Suprapubic skin (tissue), 4 donors: ENCODE data around the gene VDAC1. TPM values are rescaled to one million over a fixed set of nuclear protein-coding genes. Genes with fewer than 3 reads are reported as not detected.
A peak's percentile ranks its signal among the peaks of the same experiment; 100 is the strongest.

ENCODE experiments used
- DNase-seq, 2 donors: peaks; one replicate each; pipeline ENCODE4 v3.0.0-alpha.2; 2019; ENCODE audit warnings: low spot score in 2 of 2
- H3K27ac ChIP-seq: fragments of 200-600 bp; sonication (generic); one replicate; pipeline ENCODE4 v1.5.1; 2019
- H3K27me3 ChIP-seq: fragments of 200-600 bp; sonication (generic); one replicate; pipeline ENCODE4 v1.5.1; 2019
- H3K36me3 ChIP-seq: fragments of 200-600 bp; sonication (generic); one replicate; pipeline ENCODE4 v1.5.1; 2019
- H3K4me1 ChIP-seq: fragments of 200-600 bp; sonication (generic); one replicate; pipeline ENCODE4 v1.5.1; 2019
- H3K4me3 ChIP-seq: fragments of 200-600 bp; sonication (generic); one replicate; pipeline ENCODE4 v1.5.1; 2019; ENCODE audit warnings: mild to moderate bottlenecking
- H3K9me3 ChIP-seq: fragments of 200-600 bp; sonication (generic); one replicate; pipeline ENCODE4 v1.5.1; 2019
- EP300 ChIP-seq: sonication (generic); formaldehyde crosslinking; IDR thresholded peaks from one replicate; pipeline ENCODE4 v1.6.1; 2017; ENCODE audit warnings: antibody characterized with exemption
- POLR2A ChIP-seq, 2 donors: fragments of 450-650 bp; IDR thresholded peaks; one replicate each; pipeline ENCODE4 v1.6.1; 2017; ENCODE audit warnings: antibody characterized with exemption in 2 of 2, mild to moderate bottlenecking in 2 of 2, moderate library complexity in 2 of 2
- POLR2AphosphoS5 ChIP-seq, 3 donors: sonication (generic); formaldehyde crosslinking; IDR thresholded peaks; one replicate each; pipeline ENCODE4 v1.6.1; 2017; ENCODE audit warnings: antibody characterized with exemption in 3 of 3
- WGBS: methylation state at CpG from one replicate; pipeline ENCODE4 v1.1.5; 2018; 5-methylcytosine and 5-hydroxymethylcytosine counted together
- total RNA-seq, 4 donors: library from RNA; depleted of rRNA; stranded (reverse); fragments of >200 nt; gene quantifications; one replicate each; pipeline ENCODE4 v1.1.0, GENCODE V29; 2016
- TF ChIP-seq, protein P1 (sequence below), 2 donors: fragments of 200-600 bp in 1 of 2; fragments of 450-650 bp in 1 of 2; sonication (generic) in 1 of 2; IDR thresholded peaks; one replicate each; pipeline ENCODE4 v1.5.1; 2016 to 2019; ENCODE audit warnings: antibody characterized with exemption in 2 of 2, mild to moderate bottlenecking in 1 of 2, moderate library complexity in 1 of 2

Gene VDAC1, protein sequence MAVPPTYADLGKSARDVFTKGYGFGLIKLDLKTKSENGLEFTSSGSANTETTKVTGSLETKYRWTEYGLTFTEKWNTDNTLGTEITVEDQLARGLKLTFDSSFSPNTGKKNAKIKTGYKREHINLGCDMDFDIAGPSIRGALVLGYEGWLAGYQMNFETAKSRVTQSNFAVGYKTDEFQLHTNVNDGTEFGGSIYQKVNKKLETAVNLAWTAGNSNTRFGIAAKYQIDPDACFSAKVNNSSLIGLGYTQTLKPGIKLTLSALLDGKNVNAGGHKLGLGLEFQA
- total RNA-seq, result 100 to 1,000 TPM; 106 to 194 (median 162) TPM

DNA sequence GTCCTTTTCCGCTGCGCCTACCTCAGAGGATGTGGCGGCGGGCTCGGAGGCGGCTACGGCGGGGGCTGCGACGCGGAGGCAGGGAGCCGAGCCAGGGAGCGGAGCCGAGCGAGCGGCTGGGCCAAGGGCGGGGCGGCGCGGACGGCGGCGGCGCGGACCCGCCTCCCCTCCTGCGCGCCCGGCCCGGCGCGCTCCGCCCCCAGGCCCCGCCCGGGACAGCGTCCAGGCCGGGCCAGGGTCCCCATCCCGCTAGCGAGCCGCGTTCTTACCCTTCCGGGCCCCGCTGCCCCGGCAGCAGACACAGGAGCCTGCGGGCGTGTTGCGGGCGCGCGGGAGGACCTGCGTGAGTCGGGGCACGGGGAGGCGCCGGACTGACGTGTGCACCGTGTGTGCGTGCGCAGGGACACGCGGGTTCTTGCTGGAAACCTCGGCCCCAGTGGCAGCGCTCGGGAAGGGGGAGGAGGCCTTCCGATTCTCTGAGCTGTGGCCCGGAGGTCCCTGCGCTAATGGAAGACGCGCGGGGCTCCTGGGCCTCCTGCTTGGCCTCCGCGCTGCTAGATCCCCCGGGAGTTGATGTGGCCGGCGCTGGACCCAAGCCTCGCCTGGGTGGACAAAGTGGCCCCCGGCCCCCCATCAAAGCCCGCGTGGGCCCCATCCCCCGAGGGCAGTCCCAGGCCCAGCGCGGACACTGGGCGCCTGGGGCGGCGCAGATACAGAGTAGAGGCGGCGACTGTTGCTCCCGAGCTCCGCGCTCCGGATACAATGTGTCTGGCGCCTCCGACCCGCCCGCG, at the start of gene VDAC1:
Gene VDAC1 (minus strand): TSS at position 350 of the 791 bp plus-strand sequence. CDS start 11,963 bp downstream, outside the sequence.
- Histone ChIP-seq H3K27ac (peak within 1 kb of the TSS; percentile 99), H3K36me3 (peaks cover 6% of the 10 kb centered on the region), H3K4me3 (peak within 1 kb of the TSS; percentile 96), H3K4me1 (peaks cover 52% of the 10 kb centered on the region), H3K27me3 (no peaks in the 10 kb centered on the region), H3K9me3 (no peaks in the 10 kb centered on the region)
- 0% methylated on average over 8 of the region's 96 CpGs for WGBS
- TF ChIP-seq POLR2A (IDR thresholded peaks at IDR 0.05) (peak; percentile 44 to 49), POLR2AphosphoS5 (IDR thresholded peaks at IDR 0.05) (peak in 1 of 3 donors; percentile 45), EP300 (no peak)
- TF ChIP-seq, protein P1, sequence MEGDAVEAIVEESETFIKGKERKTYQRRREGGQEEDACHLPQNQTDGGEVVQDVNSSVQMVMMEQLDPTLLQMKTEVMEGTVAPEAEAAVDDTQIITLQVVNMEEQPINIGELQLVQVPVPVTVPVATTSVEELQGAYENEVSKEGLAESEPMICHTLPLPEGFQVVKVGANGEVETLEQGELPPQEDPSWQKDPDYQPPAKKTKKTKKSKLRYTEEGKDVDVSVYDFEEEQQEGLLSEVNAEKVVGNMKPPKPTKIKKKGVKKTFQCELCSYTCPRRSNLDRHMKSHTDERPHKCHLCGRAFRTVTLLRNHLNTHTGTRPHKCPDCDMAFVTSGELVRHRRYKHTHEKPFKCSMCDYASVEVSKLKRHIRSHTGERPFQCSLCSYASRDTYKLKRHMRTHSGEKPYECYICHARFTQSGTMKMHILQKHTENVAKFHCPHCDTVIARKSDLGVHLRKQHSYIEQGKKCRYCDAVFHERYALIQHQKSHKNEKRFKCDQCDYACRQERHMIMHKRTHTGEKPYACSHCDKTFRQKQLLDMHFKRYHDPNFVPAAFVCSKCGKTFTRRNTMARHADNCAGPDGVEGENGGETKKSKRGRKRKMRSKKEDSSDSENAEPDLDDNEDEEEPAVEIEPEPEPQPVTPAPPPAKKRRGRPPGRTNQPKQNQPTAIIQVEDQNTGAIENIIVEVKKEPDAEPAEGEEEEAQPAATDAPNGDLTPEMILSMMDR (IDR thresholded peaks at IDR 0.05), result no peak
- peak; percentile 87 to 92 for DNase-seq

DNA sequence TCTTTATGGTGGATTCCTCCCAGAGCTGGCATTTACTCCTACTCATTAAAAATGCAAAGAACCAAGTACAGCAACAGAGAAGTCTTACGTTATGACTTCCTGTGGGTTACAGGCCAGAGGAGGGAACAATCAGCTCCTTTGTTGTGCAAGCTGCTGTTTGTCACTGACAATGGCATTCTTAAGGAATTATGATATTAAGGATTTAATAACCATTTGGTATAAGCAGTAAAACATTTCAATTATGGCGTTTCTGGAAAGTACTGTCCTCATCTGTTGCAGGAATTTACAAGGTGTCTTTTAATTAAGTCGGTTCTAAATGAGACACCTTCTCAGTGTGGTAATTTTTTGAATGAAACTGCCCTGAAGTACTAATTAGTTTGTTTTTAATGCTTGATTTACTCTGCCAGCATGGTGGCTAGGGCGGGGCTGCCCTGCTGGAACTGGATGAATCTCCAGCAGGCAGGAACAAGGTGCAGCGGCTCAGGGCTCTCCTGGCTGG, 49.1 kb upstream of the VDAC1 start:
- no peaks in the 10 kb centered on the region for H3K9me3 ChIP-seq
- 21% methylated on average over 5 of the region's 5 CpGs for WGBS
- no peak for TF ChIP-seq EP300
- TF ChIP-seq POLR2AphosphoS5 (IDR thresholded peaks at IDR 0.05), result no peak
- TF ChIP-seq, protein P1 (IDR thresholded peaks at IDR 0.05), result no peak
- no peak for TF ChIP-seq POLR2A (IDR thresholded peaks at IDR 0.05)
- DNase-seq, result no peak
- H3K27ac ChIP-seq, result peak overlapping the region; percentile 75
- H3K4me1 ChIP-seq, result peaks cover 42% of the 10 kb centered on the region
- H3K27me3 ChIP-seq, result no peaks in the 10 kb centered on the region
- H3K4me3 ChIP-seq, result no peak overlapping the region
- H3K36me3 ChIP-seq, result no peaks in the 10 kb centered on the region

DNA sequence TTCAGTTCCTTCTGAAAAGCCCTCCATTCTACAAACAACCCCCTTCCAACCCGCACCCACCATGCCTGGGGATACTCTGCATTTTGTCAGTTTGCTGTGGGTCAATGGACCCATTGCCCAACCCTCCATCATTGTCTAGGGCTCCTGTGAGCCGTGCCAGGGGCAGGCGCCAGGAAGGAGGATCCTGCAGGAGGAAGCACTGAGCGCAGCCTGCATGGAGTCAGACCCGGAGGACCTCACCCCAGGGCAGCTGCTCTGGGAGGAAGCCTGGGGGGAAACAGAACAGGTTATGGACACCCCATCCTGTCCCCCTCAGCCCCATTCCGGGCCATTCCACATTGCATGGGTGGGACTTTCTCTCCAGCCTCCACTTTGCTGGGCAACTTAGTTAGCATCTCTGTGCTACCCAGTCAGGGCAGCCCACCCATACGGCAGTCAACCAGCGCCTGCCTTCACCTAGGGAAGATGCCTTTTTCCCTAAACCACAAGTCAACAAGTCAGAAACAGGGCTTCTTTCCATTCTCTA, 48.6 kb upstream of the VDAC1 start:
- no peak overlapping the region for H3K4me3 ChIP-seq
- no peak for DNase-seq
- H3K27ac ChIP-seq, result peak overlapping the region; percentile 75
- H3K4me1 ChIP-seq, result peaks cover 37% of the 10 kb centered on the region
- TF ChIP-seq EP300 (no peak), POLR2A (IDR thresholded peaks at IDR 0.05) (no peak), POLR2AphosphoS5 (IDR thresholded peaks at IDR 0.05) (no peak)
- TF ChIP-seq, protein P1 (IDR thresholded peaks at IDR 0.05), result no peak
- H3K9me3 ChIP-seq, result no peaks in the 10 kb centered on the region
- H3K27me3 ChIP-seq, result no peaks in the 10 kb centered on the region
- H3K36me3 ChIP-seq, result no peaks in the 10 kb centered on the region
- WGBS, result 48% methylated on average over 6 of the region's 8 CpGs

DNA sequence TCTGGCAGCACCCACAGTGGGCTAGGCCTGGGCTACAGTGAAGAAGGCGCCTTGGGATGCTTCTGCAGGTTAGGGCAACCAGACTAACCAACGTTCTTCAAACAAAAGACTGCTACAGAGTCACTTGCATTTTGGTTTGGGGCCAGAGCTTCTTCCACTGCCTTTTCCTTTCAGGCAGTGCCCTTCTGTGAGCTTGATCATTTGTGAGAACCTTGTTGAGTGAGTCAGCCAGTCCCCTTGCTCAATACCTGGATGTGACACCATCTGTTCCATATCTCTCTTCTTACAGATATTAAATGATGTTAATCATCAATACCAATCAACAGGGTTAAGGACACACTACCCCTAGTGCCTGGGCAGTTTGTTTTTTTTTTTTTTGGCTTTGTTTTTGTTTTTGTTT, 46.5 kb upstream of the VDAC1 start:
- no peaks in the 10 kb centered on the region for H3K27me3 ChIP-seq
- no peak overlapping the region for H3K27ac ChIP-seq
- 46% methylated on average over 2 of the region's 2 CpGs for WGBS
- H3K36me3 ChIP-seq, result no peaks in the 10 kb centered on the region
- no peak overlapping the region for H3K4me3 ChIP-seq
- peaks cover 31% of the 10 kb centered on the region for H3K4me1 ChIP-seq
- no peaks in the 10 kb centered on the region for H3K9me3 ChIP-seq
- no peak for DNase-seq
- no peak for TF ChIP-seq POLR2A (IDR thresholded peaks at IDR 0.05)

- H3K4me3 ChIP-seq, result no peak overlapping the region
- no peak for TF ChIP-seq EP300
- TF ChIP-seq, protein P1 (IDR thresholded peaks at IDR 0.05), result no peak
- no peak for TF ChIP-seq POLR2A (IDR thresholded peaks at IDR 0.05)
- TF ChIP-seq POLR2AphosphoS5 (IDR thresholded peaks at IDR 0.05), result no peak
These were observed 44.1 kb upstream of the VDAC1 start for GRCh38 chr5:134048864-134049263.

More at GRCh38 chr5:134048864-134049263, 44.1 kb upstream of the VDAC1 start:
- Histone ChIP-seq H3K36me3 (no peaks in the 10 kb centered on the region), H3K27me3 (no peaks in the 10 kb centered on the region), H3K27ac (no peak overlapping the region), H3K9me3 (no peaks in the 10 kb centered on the region), H3K4me1 (peaks cover 18% of the 10 kb centered on the region)
- DNase-seq, result no peak
